Measurements from ENCODE around the gene HELB.

The HELB gene

DNA sequence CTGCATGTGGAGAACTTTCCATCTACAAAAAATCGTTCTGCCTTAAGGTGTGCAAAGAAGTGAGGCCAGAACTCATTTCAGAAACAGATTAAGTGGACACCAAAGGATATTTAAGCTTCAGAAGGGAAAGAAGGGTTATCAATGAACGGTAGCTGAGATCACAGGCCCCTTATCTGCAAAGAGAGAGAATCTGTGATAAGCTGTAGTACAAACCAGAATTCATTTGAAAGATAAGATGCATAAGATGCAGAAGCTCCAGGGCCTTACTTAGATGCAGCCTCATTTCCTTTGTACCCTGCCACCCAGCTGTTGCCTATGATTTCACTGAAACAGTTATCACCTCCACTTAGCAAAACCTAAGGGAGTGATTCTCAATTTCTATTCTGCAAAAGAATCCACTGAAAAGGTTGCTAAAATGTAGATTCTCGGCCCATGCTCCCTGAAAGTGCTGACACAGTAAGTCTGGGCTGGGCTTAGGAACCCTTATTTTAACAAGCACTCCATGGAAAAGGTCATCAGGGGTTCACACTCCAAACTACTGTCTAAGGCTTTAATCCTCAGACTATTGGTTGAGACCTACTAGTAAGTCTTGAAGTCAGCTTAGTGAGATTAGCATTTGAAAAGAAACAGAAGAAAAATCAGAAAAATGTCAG is 64.8 kb downstream of the HELB start:
- no peak for DNase-seq (ENCODE audit: low read depth)
- H3K4me3 ChIP-seq (replicated peaks; ENCODE audit: low read depth, low read length): no peak overlapping the region
- TF ChIP-seq, protein P1, sequence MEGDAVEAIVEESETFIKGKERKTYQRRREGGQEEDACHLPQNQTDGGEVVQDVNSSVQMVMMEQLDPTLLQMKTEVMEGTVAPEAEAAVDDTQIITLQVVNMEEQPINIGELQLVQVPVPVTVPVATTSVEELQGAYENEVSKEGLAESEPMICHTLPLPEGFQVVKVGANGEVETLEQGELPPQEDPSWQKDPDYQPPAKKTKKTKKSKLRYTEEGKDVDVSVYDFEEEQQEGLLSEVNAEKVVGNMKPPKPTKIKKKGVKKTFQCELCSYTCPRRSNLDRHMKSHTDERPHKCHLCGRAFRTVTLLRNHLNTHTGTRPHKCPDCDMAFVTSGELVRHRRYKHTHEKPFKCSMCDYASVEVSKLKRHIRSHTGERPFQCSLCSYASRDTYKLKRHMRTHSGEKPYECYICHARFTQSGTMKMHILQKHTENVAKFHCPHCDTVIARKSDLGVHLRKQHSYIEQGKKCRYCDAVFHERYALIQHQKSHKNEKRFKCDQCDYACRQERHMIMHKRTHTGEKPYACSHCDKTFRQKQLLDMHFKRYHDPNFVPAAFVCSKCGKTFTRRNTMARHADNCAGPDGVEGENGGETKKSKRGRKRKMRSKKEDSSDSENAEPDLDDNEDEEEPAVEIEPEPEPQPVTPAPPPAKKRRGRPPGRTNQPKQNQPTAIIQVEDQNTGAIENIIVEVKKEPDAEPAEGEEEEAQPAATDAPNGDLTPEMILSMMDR (IDR thresholded peaks at IDR 0.05; ENCODE audit: low read length, missing control alignments): no peak

DNA sequence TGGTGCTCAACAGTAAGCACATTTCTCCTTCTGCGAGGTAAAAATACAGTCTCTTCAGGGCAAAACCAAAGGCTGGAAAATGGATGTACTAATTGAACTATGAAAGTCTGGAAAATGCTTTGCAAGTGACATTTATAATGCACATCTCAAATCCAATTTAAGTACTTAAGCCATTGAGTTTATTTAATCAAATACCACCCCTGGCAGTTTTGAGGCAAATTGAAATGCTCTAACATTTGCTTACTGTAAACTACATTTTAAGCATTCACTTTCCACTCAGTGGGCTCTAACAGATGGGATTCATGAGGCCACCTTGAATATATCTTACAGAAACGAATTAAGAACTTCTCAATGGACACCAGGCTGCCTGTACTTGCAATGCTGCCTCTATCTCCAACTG is 69.7 kb downstream of the HELB start:
- H3K4me3 ChIP-seq (replicated peaks; ENCODE audit: low read depth, low read length): no peak overlapping the region
- no peak for DNase-seq (ENCODE audit: low read depth)
- TF ChIP-seq, protein P1 (IDR thresholded peaks at IDR 0.05; ENCODE audit: low read length, missing control alignments): no peak

DNA sequence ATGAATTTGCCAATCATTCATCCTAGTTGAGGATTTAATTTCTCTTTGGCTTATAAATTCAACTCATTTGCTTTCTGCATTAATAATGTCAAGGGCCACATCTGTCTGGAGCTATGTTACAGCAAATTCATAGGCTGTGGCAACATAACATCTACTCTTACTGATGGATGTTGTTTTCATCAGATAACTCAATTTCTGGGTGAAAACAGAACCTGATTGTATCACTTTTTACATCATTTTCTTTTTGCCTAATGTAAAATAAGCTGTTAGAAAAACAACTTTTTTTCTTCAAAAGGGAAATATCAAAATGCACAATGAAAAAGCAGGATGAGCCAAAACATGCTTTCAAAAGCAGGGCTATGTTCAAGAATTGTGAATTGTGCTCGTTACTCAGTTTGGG is 73.3 kb downstream of the HELB start:
- DNase-seq (ENCODE audit: low read depth): no peak
- no peak overlapping the region for H3K4me3 ChIP-seq (replicated peaks; ENCODE audit: low read depth, low read length)
- TF ChIP-seq, protein P1 (IDR thresholded peaks at IDR 0.05; ENCODE audit: low read length, missing control alignments): no peak

DNA sequence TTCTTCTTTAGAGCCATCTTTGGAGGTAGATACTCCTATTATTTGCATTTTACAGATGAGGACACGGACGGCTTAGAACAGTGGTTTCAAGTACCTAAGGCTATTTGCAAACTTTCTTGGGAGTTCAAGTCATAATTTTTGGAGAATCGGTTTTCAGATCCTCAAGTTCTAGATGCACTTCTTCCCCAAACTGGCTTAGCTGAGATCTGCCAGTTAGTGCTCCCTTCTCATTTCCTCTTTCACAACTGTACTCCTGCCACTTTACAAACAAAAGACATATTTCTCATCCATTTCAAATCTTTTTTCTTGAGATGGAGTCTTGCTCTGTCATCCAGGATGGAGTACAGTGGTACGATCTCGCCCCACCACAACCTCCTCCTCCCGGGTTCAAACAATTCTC is 77.3 kb downstream of the HELB start:
- TF ChIP-seq, protein P1 (IDR thresholded peaks at IDR 0.05; ENCODE audit: low read length, missing control alignments): no peak
- H3K4me3 ChIP-seq (replicated peaks; ENCODE audit: low read depth, low read length): no peak overlapping the region
- no peak for DNase-seq (ENCODE audit: low read depth)

DNA sequence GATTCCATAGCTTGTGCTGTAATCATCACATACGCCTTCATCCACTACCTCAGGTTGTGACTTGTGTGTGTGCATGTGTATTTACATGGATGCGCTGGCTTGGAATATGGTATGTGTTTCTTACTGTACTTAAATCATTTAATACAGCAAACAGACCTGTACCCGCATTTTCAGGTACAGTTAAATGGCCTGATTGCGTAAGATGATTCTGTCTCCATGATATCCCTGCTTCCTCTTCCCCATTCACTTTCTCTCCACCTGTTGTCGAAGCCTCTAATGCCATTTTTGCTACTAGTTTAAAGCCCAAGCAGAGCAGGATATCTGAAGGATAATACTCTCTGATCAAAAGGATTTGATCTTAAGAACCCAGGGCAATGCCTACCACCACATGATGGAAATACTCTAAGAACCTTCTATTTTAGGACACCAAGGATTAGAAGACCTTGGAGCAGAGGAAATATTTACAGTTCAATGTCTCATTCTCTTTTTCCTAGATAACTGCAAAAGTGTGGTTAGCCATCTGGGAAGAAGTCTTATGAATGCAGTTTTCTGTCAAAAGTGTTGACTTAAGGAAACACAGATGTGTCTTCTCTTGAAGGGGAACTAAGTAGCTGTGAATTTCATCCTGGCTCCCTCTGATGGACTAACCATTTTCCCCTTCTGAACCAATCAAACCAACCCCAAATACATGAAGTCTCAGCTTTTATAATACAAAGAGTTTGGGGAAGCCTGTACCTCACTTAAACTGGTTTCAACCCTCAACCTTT is 78.7 kb downstream of the HELB start:
- no peak overlapping the region for H3K4me3 ChIP-seq (replicated peaks; ENCODE audit: low read depth, low read length)
- TF ChIP-seq, protein P1 (IDR thresholded peaks at IDR 0.05; ENCODE audit: low read length, missing control alignments): no peak
- no peak for DNase-seq (ENCODE audit: low read depth)

DNA sequence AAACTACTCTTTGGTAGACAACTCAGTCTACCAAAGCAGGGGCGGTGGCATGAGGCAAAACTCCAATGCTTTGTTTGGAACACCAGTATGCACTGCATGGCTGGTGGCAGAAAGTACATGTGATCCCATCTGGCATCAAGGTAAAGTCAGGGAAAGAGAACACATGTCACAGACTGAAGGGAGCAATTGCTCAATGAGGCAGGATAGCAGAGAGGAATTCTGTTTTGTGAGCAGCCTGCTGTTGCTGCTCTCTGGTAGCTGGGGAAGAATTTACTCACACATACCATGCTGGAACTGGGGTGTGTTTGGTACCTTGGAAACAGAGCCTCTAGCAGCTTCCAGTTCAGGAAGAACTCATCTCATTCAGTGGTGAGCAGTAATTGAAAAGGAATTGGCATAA is 84.8 kb downstream of the HELB start:
- TF ChIP-seq, protein P1 (IDR thresholded peaks at IDR 0.05; ENCODE audit: low read length, missing control alignments): no peak
- DNase-seq (ENCODE audit: low read depth): no peak
- H3K4me3 ChIP-seq (replicated peaks; ENCODE audit: low read depth, low read length): no peak overlapping the region

All from fibroblast of pulmonary artery (primary cell).